Tibial nerve (tissue), 4 donors: ENCODE results near the gene KCNT1. TPM values are rescaled to one million over a fixed set of nuclear protein-coding genes. Genes with fewer than 3 reads are reported as not detected.

Source experiments
- DNase-seq, 2 donors: peaks; one replicate each; pipeline ENCODE4 v3.0.0-alpha.2; 2019; ENCODE audit warnings: low spot score in 2 of 2
- H3K27ac ChIP-seq, 4 donors: fragments of 200-600 bp; sonication (generic) in 3 of 4; one replicate each; pipeline ENCODE4 v1.5.1; 2017 to 2019; ENCODE audit warnings: mild to moderate bottlenecking in 1 of 4
- H3K27me3 ChIP-seq, 2 donors: fragments of 200-600 bp; sonication (generic) in 1 of 2; one replicate each; pipeline versions ENCODE4 v1.5.1 to v1.6.0; 2017 to 2019
- H3K36me3 ChIP-seq, 3 donors: fragments of 200-600 bp; sonication (generic); one replicate each; pipeline ENCODE4 v1.5.1; 2018 to 2019
- H3K4me1 ChIP-seq, 4 donors: fragments of 200-600 bp; sonication (generic) in 3 of 4; one replicate each; pipeline ENCODE4 v1.5.1; 2017 to 2019
- H3K4me3 ChIP-seq, 4 donors: fragments of 200-600 bp; sonication (generic) in 3 of 4; one replicate each; pipeline ENCODE4 v1.5.1; 2017 to 2019; ENCODE audit warnings: mild to moderate bottlenecking in 1 of 4, moderate library complexity in 1 of 4
- H3K9me3 ChIP-seq, 4 donors: fragments of 200-600 bp; sonication (generic) in 3 of 4; one replicate each; pipeline ENCODE4 v1.5.1; 2017 to 2019
- CTCF ChIP-seq, 5 experiments: fragments of 200-600 bp in 3 of 5; fragments of 450-650 bp in 2 of 5; sonication (generic) in 3 of 5; IDR thresholded peaks; one replicate each; pipeline ENCODE4 v1.5.1; 2016 to 2019; ENCODE audit warnings: antibody characterized with exemption in 5 of 5, mild to moderate bottlenecking in 3 of 5, moderate library complexity in 2 of 5
- EP300 ChIP-seq, 2 donors: sonication (generic); formaldehyde crosslinking; IDR thresholded peaks; one replicate each; pipeline ENCODE4 v1.6.1; 2017; ENCODE audit warnings: antibody characterized with exemption in 2 of 2, mild to moderate bottlenecking in 1 of 2
- POLR2A ChIP-seq, 2 donors: fragments of 450-650 bp; IDR thresholded peaks; one replicate each; pipeline ENCODE4 v1.6.1; 2017; ENCODE audit warnings: antibody characterized with exemption in 2 of 2, mild to moderate bottlenecking in 2 of 2, moderate library complexity in 2 of 2
- WGBS, 2 donors: methylation state at CpG; one replicate each; pipeline ENCODE4 v1.1.5; 2018; 5-methylcytosine and 5-hydroxymethylcytosine counted together
- total RNA-seq, 4 donors: library from RNA; depleted of rRNA; stranded (reverse); fragments of >200 nt; gene quantifications; one replicate each; pipeline ENCODE4 v1.1.0, GENCODE V29; 2016

KCNT1 gene
- total RNA-seq, 4 donors from 2014 or later = under 0.01 to 0.39 TPM; not detected in 2

DNA sequence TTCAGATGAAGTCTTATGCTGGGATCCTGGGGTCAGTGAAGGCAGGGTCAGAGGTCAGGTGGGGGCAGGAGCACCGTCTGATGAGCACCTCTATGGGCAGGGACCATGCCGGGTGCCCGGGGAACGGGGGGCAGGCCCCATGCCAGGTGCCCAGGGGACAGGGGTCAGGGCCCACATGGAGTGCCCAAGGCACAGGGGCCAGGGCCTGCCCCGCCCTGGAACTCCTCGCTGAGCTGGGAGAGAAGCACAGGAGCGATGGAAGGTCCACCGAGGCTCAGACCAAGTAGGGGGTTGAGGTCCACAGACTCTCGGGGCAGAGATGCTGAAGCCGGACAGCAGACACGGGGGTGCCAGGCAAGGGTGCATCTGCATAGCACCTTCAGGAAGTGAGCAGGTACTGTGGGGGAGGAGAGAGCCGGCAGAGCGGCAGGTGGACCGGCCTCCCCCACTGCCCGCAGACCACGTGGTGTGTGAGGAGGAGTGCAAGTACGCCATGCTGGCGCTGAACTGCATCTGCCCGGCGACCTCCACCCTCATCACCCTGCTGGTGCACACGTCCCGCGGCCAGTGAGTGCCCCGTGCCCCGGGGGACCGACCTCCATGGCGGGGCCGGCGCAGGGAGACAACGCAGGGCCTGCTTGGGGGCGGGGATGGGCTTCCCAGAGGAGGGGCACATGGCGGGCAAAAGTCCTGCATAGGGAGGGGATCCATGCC is 67.7 kb downstream of the KCNT1 start:
- Histone ChIP-seq H3K27ac (no peak overlapping the region), H3K36me3 (no peaks in the 10 kb centered on the region), H3K4me3 (no peak overlapping the region), H3K4me1 (no peaks in the 10 kb centered on the region), H3K9me3 (peaks cover 0 to 30% (median 0%) of the 10 kb centered on the region in 4 donors), H3K27me3 (peaks cover 0 to 16% of the 10 kb centered on the region in 2 donors)
- DNase-seq = no peak
- TF ChIP-seq POLR2A (IDR thresholded peaks at IDR 0.05) = no peak
- TF ChIP-seq EP300 (IDR thresholded peaks at IDR 0.05) = no peak
- TF ChIP-seq CTCF (IDR thresholded peaks at IDR 0.05) = no peak
- whole genome bisulfite sequencing, 2 donors = 84 to 86% methylated on average over 28 to 32 of the region's 32 CpGs

GRCh38 chr9:135770203-135770535 is 68.2 kb downstream of the KCNT1 start:
- Histone ChIP-seq H3K27me3 (peaks cover 0 to 16% of the 10 kb centered on the region in 2 donors), H3K27ac (no peak overlapping the region), H3K4me1 (no peaks in the 10 kb centered on the region), H3K36me3 (no peaks in the 10 kb centered on the region), H3K9me3 (peaks cover 0 to 25% (median 0%) of the 10 kb centered on the region in 4 donors), H3K4me3 (no peak overlapping the region)
- TF ChIP-seq POLR2A (IDR thresholded peaks at IDR 0.05) = no peak
- TF ChIP-seq EP300 (IDR thresholded peaks at IDR 0.05) = no peak
- TF ChIP-seq CTCF (IDR thresholded peaks at IDR 0.05) = no peak
- DNase-seq = no peak
- WGBS, 2 donors = 61 to 82% methylated on average over 2 to 19 of the region's 19 CpGs

- 85 to 92% methylated on average over 26 of the region's 26 CpGs for WGBS, 2 donors
- Histone ChIP-seq H3K27ac (no peak overlapping the region), H3K4me3 (no peak overlapping the region), H3K4me1 (no peaks in the 10 kb centered on the region), H3K36me3 (no peaks in the 10 kb centered on the region), H3K9me3 (peaks cover 0 to 19% (median 0%) of the 10 kb centered on the region in 4 donors), H3K27me3 (peaks cover 0 to 16% of the 10 kb centered on the region in 2 donors)
- DNase-seq = no peak
- TF ChIP-seq CTCF (IDR thresholded peaks at IDR 0.05) = no peak
- no peak for TF ChIP-seq POLR2A (IDR thresholded peaks at IDR 0.05)
- no peak for TF ChIP-seq EP300 (IDR thresholded peaks at IDR 0.05)
Measured at GRCh38 chr9:135770771-135771170, 68.8 kb downstream of the KCNT1 start.

GRCh38 chr9:135771401-135772051 is 69.5 kb downstream of the KCNT1 start:
- H3K4me1 ChIP-seq = no peaks in the 10 kb centered on the region
- DNase-seq = no peak
- peaks cover 0 to 16% of the 10 kb centered on the region in 2 donors for H3K27me3 ChIP-seq
- peaks cover 0 to 12% (median 0%) of the 10 kb centered on the region in 4 donors for H3K9me3 ChIP-seq
- WGBS, 2 donors = 82% methylated on average over 14 to 21 of the region's 21 CpGs
- no peak overlapping the region for H3K27ac ChIP-seq
- H3K4me3 ChIP-seq = no peak overlapping the region
- TF ChIP-seq POLR2A (IDR thresholded peaks at IDR 0.05) = no peak
- no peak for TF ChIP-seq CTCF (IDR thresholded peaks at IDR 0.05)
- no peak for TF ChIP-seq EP300 (IDR thresholded peaks at IDR 0.05)
- H3K36me3 ChIP-seq = no peaks in the 10 kb centered on the region

DNA sequence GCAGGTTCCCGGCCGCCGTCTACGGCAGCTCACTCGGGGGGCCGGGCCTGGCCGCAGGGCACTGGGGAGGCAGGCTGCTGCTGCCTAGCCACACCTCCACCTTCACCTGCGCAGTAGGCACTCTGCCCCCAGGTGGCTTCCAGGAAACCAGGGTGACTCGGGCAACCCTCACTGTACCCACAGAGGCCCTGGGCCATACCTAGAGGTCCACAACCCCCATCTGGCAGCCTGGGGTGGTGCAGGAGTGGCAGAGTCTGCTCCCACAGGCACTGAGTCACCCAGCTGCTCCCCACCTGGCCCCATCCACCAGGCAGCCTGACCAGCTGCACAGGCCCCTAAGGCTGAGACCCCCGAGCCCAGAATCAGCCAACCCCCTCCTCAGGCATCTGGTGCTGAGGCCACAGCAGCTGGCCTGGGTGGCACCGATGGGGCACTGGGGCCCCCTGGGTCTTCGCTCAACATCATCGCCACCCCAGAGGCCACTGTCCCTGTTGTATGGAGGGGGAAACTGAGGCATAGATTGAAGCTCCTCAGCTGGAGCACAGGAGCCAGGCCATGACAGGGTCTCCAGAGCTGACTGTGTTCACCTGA is 70.2 kb downstream of the KCNT1 start:
- peaks cover 0 to 5% (median 0%) of the 10 kb centered on the region in 4 donors for H3K9me3 ChIP-seq
- H3K4me1 ChIP-seq = no peaks in the 10 kb centered on the region
- TF ChIP-seq CTCF (IDR thresholded peaks at IDR 0.05) (no peak), EP300 (IDR thresholded peaks at IDR 0.05) (no peak), POLR2A (IDR thresholded peaks at IDR 0.05) (no peak)
- WGBS, 2 donors = 88 to 95% methylated on average over 6 to 7 of the region's 13 CpGs
- no peak overlapping the region for H3K4me3 ChIP-seq
- peaks cover 0 to 16% of the 10 kb centered on the region in 2 donors for H3K27me3 ChIP-seq
- no peak overlapping the region for H3K27ac ChIP-seq
- H3K36me3 ChIP-seq = no peaks in the 10 kb centered on the region
- no peak for DNase-seq
